ENCODE measurements around the gene SLC49A3. TPM values are rescaled to one million over a fixed set of nuclear protein-coding genes. Genes with fewer than 3 reads are reported as not detected.
"Not testable (repeated sequence)": the region's sequence is repeated elsewhere in the genome, so short reads cannot be mapped to it uniquely, and the experiment has no call there.

The SLC49A3 gene
- total RNA-seq, 3 donors from 2014 or later: 14.4 to 22.3 (median 18.3) TPM

GRCh38 chr4:675036-675882 is 13.7 kb downstream of the SLC49A3 start:
- Histone ChIP-seq H3K27me3 (no peaks in the 10 kb centered on the region), H3K27ac (peak overlapping the region; percentile 94 to 98), H3K9me3 (no peaks in the 10 kb centered on the region), H3K4me1 (peaks cover 10 to 24% of the 10 kb centered on the region in 2 donors), H3K4me3 (peak overlapping the region; percentile 84 to 94 (median 87)), H3K36me3 (no peaks in the 10 kb centered on the region)
- intact Hi-C loops (cut with DNase I; ENCODE audit: low total_unique reads): loop anchor here (10.0 kb wide), 1 partner anchor 320 kb away; the partner anchor contains the start of gene SLC26A1
- no peak for DNase-seq (ENCODE audit: low spot score in 2 of 2)
- no peak for TF ChIP-seq POLR2AphosphoS5 (IDR thresholded peaks at IDR 0.05)
- TF ChIP-seq POLR2A (IDR thresholded peaks at IDR 0.05): no peak
- TF ChIP-seq, protein P1, sequence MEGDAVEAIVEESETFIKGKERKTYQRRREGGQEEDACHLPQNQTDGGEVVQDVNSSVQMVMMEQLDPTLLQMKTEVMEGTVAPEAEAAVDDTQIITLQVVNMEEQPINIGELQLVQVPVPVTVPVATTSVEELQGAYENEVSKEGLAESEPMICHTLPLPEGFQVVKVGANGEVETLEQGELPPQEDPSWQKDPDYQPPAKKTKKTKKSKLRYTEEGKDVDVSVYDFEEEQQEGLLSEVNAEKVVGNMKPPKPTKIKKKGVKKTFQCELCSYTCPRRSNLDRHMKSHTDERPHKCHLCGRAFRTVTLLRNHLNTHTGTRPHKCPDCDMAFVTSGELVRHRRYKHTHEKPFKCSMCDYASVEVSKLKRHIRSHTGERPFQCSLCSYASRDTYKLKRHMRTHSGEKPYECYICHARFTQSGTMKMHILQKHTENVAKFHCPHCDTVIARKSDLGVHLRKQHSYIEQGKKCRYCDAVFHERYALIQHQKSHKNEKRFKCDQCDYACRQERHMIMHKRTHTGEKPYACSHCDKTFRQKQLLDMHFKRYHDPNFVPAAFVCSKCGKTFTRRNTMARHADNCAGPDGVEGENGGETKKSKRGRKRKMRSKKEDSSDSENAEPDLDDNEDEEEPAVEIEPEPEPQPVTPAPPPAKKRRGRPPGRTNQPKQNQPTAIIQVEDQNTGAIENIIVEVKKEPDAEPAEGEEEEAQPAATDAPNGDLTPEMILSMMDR (IDR thresholded peaks at IDR 0.05): no peak

- intact Hi-C loops (cut with DNase I; ENCODE audit: low total_unique reads): loop anchor here (10.0 kb wide), 1 partner anchor 320 kb away; the partner anchor contains the start of gene SLC26A1
- TF ChIP-seq POLR2AphosphoS5 (IDR thresholded peaks at IDR 0.05) (peak; percentile 82 to 95 (median 88)), POLR2A (IDR thresholded peaks at IDR 0.05) (peak; percentile 76)
- TF ChIP-seq, protein P1 (IDR thresholded peaks at IDR 0.05): peak; percentile 79 to 95 (median 93)
- Histone ChIP-seq H3K4me3 (peak within 1 kb of the TSS; percentile 84 to 94 (median 87)), H3K9me3 (no peaks in the 10 kb centered on the region), H3K36me3 (no peaks in the 10 kb centered on the region), H3K27ac (peak within 1 kb of the TSS; percentile 94 to 98), H3K27me3 (no peaks in the 10 kb centered on the region), H3K4me1 (peaks cover 10 to 23% of the 10 kb centered on the region in 2 donors)
- peak; percentile 96 to 97 for DNase-seq (ENCODE audit: low spot score in 2 of 2)
Observed at GRCh38 chr4:674172-675035, 14.5 kb downstream of the SLC49A3 start, which contains the start of the genes ATP5ME and MYL5. Gene ATP5ME, minus strand, starts transcription at chr4:674276. Its CDS starts 29 bp downstream, at chr4:674247. Gene MYL5, plus strand, starts transcription at chr4:674542. Its CDS starts 3,485 bp downstream, at chr4:678027.

DNA sequence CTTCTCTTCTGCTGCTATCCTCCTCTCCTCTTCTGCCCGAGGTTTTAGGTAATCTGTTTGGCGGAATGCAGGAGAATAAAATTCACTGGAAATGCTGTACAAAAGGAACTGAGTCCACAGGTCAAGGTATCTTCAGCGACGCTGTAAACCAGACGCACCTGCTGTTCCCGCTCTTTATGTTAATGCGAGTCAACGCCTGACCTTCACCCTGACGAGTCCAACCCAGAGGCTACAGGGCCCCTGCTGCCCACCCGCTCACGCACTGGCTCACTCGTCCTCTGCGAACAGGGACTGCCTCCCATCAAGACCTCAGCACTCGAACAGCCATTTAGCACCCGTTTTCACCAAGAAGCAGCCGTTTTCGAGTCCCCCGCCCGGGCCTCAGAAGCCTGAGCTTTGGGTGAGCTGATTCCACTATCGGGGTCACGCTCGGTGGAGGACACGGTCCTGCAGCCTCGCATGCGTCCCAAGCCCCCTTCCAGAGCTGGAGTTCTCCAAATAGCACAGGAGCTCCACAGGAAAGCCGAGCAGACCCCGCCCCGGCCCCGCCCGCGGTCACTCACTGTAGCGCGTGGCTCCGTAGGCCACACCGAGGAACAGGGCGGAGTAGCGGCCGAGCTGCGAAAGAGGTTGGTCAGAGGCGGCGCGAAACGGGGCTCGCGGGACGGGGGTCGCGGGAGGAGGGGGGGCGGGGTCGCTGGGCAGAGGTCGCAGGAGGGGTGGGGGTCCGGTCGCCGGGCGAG is 15.4 kb downstream of the SLC49A3 start:
- TF ChIP-seq, protein P1 (IDR thresholded peaks at IDR 0.05): no peak
- no peak for TF ChIP-seq POLR2AphosphoS5 (IDR thresholded peaks at IDR 0.05)
- no peak for TF ChIP-seq POLR2A (IDR thresholded peaks at IDR 0.05)
- H3K9me3 ChIP-seq: no peaks in the 10 kb centered on the region
- intact Hi-C loops (cut with DNase I; ENCODE audit: low total_unique reads): loop anchor here (10.0 kb wide), 1 partner anchor 321 kb away; the partner anchor contains the start of gene SLC26A1
- peak overlapping the region; percentile 84 to 94 (median 87) for H3K4me3 ChIP-seq
- peak overlapping the region; percentile 94 to 98 for H3K27ac ChIP-seq
- no peaks in the 10 kb centered on the region for H3K27me3 ChIP-seq
- DNase-seq (ENCODE audit: low spot score in 2 of 2): no peak
- peaks cover 10 to 23% of the 10 kb centered on the region in 2 donors for H3K4me1 ChIP-seq
- H3K36me3 ChIP-seq: no peaks in the 10 kb centered on the region

- intact Hi-C loops (cut with DNase I; ENCODE audit: low total_unique reads): loop anchor here (10.0 kb wide), 1 partner anchor 323 kb away; the partner anchor contains the start of gene SLC26A1
- TF ChIP-seq POLR2AphosphoS5 (IDR thresholded peaks at IDR 0.05): no peak
- H3K36me3 ChIP-seq: no peaks in the 10 kb centered on the region
Observed at GRCh38 chr4:671769-672168, 17.2 kb downstream of the SLC49A3 start.

GRCh38 chr4:669806-670559 is 19.0 kb downstream of the SLC49A3 start:
- intact Hi-C loops (cut with DNase I; ENCODE audit: low total_unique reads): loop anchor here (10.0 kb wide), 1 partner anchor 325 kb away; the partner anchor contains the start of gene SLC26A1
- not testable (repeated sequence) for H3K27ac ChIP-seq; H3K27me3 ChIP-seq; H3K9me3 ChIP-seq; H3K36me3 ChIP-seq; DNase-seq (ENCODE audit: low spot score in 2 of 2); H3K4me3 ChIP-seq
- peaks cover 4 to 12% of the 10 kb centered on the region in 2 donors for H3K4me1 ChIP-seq

More at GRCh38 chr4:671769-672168, 17.2 kb downstream of the SLC49A3 start:
- DNase-seq (ENCODE audit: low spot score in 2 of 2): no peak
- H3K4me3 ChIP-seq: no peak overlapping the region
- H3K27me3 ChIP-seq: no peaks in the 10 kb centered on the region
- H3K27ac ChIP-seq: no peak overlapping the region
- no peaks in the 10 kb centered on the region for H3K9me3 ChIP-seq
- H3K4me1 ChIP-seq: peaks cover 10 to 23% of the 10 kb centered on the region in 2 donors

DNA sequence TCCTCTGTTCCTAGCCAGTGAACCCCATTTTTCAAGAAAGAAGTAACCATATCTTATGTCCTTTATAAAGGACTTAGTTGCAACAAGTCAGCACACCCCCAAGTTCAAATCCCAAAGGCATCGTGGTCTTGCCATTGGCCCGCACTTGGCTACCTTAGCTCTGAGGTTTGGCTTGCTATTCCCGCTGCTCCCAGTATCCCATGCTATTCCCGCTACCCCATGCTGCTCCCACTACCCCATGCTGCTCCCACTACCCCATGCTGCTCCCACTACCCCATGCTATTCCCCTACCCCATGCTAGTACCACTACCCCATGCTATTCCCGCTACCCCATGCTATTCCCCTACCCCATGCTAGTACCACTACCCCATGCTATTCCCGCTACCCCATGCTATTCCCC is 20.7 kb downstream of the SLC49A3 start:
- intact Hi-C loops (cut with DNase I; ENCODE audit: low total_unique reads); DNase-seq (ENCODE audit: low spot score in 2 of 2); H3K4me3 ChIP-seq; H3K27me3 ChIP-seq; H3K9me3 ChIP-seq; H3K4me1 ChIP-seq; H3K27ac ChIP-seq; H3K36me3 ChIP-seq: not testable (repeated sequence)

Data from breast epithelium (tissue), 4 donors.